Uterus (tissue), 2 donors: Measurements from ENCODE around the gene DOK6.

Experiments
- POLR2A ChIP-seq, 2 donors: fragments of 450-650 bp; IDR thresholded peaks; one replicate each; pipeline ENCODE4 v1.6.1; 2016; ENCODE audit warnings: antibody characterized with exemption in 2 of 2, mild to moderate bottlenecking in 1 of 2, moderate library complexity in 1 of 2
- TF ChIP-seq, protein P1 (sequence below), 4 experiments: fragments of 200-600 bp in 2 of 4; fragments of 450-650 bp in 2 of 4; sonication (generic) in 2 of 4; IDR thresholded peaks; one replicate each; pipeline ENCODE4 v1.5.1; 2016 to 2019; ENCODE audit warnings: antibody characterized with exemption in 4 of 4, mild to moderate bottlenecking in 2 of 4, moderate library complexity in 1 of 4

- TF ChIP-seq, protein P1, sequence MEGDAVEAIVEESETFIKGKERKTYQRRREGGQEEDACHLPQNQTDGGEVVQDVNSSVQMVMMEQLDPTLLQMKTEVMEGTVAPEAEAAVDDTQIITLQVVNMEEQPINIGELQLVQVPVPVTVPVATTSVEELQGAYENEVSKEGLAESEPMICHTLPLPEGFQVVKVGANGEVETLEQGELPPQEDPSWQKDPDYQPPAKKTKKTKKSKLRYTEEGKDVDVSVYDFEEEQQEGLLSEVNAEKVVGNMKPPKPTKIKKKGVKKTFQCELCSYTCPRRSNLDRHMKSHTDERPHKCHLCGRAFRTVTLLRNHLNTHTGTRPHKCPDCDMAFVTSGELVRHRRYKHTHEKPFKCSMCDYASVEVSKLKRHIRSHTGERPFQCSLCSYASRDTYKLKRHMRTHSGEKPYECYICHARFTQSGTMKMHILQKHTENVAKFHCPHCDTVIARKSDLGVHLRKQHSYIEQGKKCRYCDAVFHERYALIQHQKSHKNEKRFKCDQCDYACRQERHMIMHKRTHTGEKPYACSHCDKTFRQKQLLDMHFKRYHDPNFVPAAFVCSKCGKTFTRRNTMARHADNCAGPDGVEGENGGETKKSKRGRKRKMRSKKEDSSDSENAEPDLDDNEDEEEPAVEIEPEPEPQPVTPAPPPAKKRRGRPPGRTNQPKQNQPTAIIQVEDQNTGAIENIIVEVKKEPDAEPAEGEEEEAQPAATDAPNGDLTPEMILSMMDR (IDR thresholded peaks at IDR 0.05), result no peak
- no peak for TF ChIP-seq POLR2A (IDR thresholded peaks at IDR 0.05)
These were observed 465.1 kb downstream of the DOK6 start for GRCh38 chr18:69865776-69866175.
